Sigmoid colon (tissue), 4 donors: Measurements from ENCODE around the gene AFAP1.

Source experiments
- POLR2A ChIP-seq, 2 donors: fragments of 450-650 bp; IDR thresholded peaks; one replicate each; pipeline ENCODE4 v1.6.1; 2016; ENCODE audit warnings: antibody characterized with exemption in 2 of 2, mild to moderate bottlenecking in 2 of 2, moderate library complexity in 2 of 2
- POLR2AphosphoS5 ChIP-seq, 4 donors: sonication (generic); formaldehyde crosslinking; IDR thresholded peaks; one replicate each; pipeline ENCODE4 v1.6.1; 2017; ENCODE audit warnings: antibody characterized with exemption in 4 of 4
- TF ChIP-seq, protein P1 (sequence below), 4 experiments: fragments of 450-650 bp in 3 of 4; fragments of 200-600 bp in 1 of 4; IDR thresholded peaks; one replicate each; pipeline ENCODE4 v1.5.1; 2016 to 2019; ENCODE audit warnings: antibody characterized with exemption in 4 of 4, mild to moderate bottlenecking in 3 of 4, moderate library complexity in 2 of 4

GRCh38 chr4:7725951-7726350 lies 213.7 kb downstream of the AFAP1 start:
- TF ChIP-seq, protein P1, sequence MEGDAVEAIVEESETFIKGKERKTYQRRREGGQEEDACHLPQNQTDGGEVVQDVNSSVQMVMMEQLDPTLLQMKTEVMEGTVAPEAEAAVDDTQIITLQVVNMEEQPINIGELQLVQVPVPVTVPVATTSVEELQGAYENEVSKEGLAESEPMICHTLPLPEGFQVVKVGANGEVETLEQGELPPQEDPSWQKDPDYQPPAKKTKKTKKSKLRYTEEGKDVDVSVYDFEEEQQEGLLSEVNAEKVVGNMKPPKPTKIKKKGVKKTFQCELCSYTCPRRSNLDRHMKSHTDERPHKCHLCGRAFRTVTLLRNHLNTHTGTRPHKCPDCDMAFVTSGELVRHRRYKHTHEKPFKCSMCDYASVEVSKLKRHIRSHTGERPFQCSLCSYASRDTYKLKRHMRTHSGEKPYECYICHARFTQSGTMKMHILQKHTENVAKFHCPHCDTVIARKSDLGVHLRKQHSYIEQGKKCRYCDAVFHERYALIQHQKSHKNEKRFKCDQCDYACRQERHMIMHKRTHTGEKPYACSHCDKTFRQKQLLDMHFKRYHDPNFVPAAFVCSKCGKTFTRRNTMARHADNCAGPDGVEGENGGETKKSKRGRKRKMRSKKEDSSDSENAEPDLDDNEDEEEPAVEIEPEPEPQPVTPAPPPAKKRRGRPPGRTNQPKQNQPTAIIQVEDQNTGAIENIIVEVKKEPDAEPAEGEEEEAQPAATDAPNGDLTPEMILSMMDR (IDR thresholded peaks at IDR 0.05): no peak
- TF ChIP-seq POLR2A (IDR thresholded peaks at IDR 0.05): no peak
- no peak for TF ChIP-seq POLR2AphosphoS5 (IDR thresholded peaks at IDR 0.05)
